WTC11 (cell line): Measurements from ENCODE around the gene LHFPL6.

Experiments
- CTCF ChIP-seq: fragments of 200-600 bp; IDR thresholded peaks from 2 replicates; pipeline ENCODE4 v1.8.0; 2022; ENCODE audit warnings: antibody characterized with exemption
- USF2 ChIP-seq: sonication (generic); formaldehyde crosslinking; IDR thresholded peaks from 2 replicates; pipeline ENCODE4 v1.8.1; 2023; ENCODE audit warnings: mild to moderate bottlenecking, missing genetic modification reagents, moderate library complexity
- ZMAT4 ChIP-seq: fragments of 250-450 bp; sonication (Bioruptor Pico); IDR thresholded peaks from 2 replicates; pipeline ENCODE4 v1.9.0; 2021; ENCODE audit warnings: mild to moderate bottlenecking
- TF ChIP-seq, protein P1 (sequence below): sonication (generic); formaldehyde crosslinking; IDR thresholded peaks from 2 replicates; pipeline ENCODE4 v1.8.1; 2023; ENCODE audit warnings: mild to moderate bottlenecking, missing genetic modification reagents, borderline replicate concordance

DNA sequence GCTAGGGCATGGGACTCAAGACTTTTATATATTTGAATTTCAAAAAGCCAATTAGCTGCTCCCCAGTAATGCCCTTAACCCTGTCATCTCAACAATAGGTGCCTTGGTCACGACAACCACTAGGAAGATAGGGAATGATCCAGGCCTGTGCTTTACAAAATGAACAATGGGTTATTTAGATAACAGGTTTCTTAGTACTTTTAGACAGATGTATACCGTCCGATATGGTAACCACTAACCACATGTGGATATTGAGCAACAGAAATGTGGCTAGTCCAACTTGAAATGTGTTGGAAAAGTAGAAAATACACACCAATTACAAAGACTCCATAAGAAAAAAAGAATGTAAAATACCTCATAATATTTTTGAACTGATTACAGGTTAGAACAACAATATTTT, 201.2 kb downstream of the LHFPL6 start:
- no peak for TF ChIP-seq CTCF
- no peak for TF ChIP-seq USF2 (CRISPR knock-in tag)
- TF ChIP-seq ZMAT4 (CRISPR knock-in tag): no peak
- TF ChIP-seq, protein P1, sequence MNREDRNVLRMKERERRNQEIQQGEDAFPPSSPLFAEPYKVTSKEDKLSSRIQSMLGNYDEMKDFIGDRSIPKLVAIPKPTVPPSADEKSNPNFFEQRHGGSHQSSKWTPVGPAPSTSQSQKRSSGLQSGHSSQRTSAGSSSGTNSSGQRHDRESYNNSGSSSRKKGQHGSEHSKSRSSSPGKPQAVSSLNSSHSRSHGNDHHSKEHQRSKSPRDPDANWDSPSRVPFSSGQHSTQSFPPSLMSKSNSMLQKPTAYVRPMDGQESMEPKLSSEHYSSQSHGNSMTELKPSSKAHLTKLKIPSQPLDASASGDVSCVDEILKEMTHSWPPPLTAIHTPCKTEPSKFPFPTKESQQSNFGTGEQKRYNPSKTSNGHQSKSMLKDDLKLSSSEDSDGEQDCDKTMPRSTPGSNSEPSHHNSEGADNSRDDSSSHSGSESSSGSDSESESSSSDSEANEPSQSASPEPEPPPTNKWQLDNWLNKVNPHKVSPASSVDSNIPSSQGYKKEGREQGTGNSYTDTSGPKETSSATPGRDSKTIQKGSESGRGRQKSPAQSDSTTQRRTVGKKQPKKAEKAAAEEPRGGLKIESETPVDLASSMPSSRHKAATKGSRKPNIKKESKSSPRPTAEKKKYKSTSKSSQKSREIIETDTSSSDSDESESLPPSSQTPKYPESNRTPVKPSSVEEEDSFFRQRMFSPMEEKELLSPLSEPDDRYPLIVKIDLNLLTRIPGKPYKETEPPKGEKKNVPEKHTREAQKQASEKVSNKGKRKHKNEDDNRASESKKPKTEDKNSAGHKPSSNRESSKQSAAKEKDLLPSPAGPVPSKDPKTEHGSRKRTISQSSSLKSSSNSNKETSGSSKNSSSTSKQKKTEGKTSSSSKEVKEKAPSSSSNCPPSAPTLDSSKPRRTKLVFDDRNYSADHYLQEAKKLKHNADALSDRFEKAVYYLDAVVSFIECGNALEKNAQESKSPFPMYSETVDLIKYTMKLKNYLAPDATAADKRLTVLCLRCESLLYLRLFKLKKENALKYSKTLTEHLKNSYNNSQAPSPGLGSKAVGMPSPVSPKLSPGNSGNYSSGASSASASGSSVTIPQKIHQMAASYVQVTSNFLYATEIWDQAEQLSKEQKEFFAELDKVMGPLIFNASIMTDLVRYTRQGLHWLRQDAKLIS (CRISPR knock-in tag): no peak
